Activated CD4-positive, alpha-beta T cell treated with anti-CD3 and anti-CD28 coated beads for 48 hours (primary cell): ENCODE measurements around the gene OR56A5.
"Not testable (repeated sequence)": the region's sequence is repeated elsewhere in the genome, so short reads cannot be mapped to it uniquely, and the experiment has no call there.

Source experiments
- DNase-seq: peaks from one replicate; pipeline ENCODE4 v3.0.0-alpha.2; 2020

OR56A5 gene, protein sequence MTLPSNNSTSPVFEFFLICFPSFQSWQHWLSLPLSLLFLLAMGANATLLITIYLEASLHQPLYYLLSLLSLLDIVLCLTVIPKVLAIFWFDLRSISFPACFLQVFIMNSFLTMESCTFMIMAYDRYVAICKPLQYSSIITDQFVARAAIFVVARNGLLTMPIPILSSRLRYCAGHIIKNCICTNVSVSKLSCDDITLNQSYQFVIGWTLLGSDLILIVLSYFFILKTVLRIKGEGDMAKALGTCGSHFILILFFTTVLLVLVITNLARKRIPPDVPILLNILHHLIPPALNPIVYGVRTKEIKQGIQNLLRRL

DNA sequence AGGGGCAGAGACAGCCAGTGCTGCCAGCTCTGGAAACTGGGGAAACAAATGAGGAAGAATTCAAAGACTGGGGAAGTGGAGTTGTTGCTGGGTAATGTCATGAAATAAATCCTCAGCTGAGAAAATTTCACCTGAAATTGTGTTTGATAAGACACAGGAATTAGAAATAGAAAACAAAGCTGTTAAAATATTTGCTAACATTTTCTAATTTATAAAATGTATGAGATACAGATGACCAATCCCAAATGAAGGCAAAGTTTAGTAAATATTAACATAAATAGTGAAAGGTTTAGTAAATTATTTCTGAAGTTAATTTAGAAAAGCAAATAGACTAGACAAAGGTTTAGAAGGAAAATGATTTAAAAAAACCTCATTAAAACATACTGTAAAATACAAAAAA lies at the start of gene OR56A5:
Gene OR56A5 (minus strand): TSS at position 101 of the 400 bp plus-strand sequence. CDS start 0 bp downstream, at position 101.
- DNase-seq, result no peak

DNA sequence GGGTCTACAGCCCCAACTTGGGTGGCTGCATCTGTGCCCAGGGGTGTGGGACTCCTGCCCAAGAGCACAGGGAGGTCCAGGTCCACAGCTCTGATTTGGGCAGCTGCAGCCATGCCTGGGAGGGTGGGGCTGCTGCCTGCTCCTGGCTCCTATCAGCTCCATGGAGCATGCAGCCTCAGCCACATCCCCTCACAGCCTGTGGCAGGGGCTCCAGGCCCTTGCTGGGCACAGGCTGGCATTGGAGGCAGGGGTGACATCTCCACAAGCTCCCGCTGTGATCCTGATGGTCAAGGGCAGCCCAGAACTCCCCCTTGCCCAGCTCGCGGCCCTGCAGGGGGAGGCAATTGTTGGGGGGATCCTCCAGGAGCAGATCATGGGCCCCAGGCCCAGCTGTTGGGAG lies 44.7 kb upstream of the OR56A5 start:
- no peak for DNase-seq

DNA sequence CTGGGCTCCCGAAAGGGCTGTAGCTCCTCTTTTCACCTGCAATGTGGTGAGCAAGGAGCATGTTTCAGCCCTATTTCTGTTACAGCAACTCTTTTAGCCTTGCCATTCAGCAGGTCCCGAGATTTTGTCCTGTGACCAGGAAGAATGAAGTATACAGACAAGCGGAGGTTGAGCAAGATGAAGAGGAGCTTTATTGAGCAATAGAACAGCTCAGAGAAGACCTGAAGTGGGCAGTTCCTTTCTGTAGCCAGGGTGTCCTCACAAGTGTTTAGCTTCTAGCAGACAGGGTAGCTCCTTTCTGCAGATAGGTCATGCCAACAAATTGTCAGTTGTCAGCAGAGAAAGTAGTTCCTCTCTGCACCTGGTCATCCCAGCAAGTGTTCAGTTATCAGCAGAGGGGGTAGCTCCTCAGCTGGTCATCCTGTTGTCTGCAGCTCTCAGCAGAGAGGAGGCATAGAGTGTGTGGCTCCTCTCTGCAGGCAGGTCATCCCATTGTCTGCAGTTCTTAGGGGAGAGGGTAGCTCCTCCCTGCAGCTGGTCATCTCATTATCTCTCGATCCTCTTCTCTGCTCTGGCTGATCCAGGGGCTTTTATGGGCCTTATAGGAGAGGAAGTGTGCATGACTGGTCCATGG lies 43.9 kb upstream of the OR56A5 start:
- DNase-seq, result no peak

DNA sequence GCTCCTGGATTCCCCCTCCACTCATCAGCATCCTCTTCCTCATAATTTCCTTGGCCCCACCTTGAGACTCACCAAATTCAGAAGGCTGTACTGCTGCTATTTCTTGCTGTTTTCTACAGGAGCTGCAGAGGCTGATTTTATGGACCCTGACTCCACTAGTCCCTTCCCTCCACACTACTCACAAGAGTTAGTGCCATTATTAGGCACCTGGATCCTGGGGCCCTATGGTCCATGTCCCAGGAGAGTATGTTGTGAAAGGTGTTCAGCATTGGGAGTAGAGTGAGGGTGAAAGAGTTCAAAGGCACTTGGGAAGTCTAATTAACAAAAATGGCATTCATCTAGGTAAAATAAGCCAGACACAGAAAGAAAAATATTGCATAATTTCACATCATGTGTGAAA lies 38.6 kb upstream of the OR56A5 start, which contains the start of gene OR56A4:
Gene OR56A4 (minus strand): TSS at position 101 of the 400 bp plus-strand sequence. CDS start 3,954 bp downstream, outside the sequence.
- DNase-seq, result no peak

DNA sequence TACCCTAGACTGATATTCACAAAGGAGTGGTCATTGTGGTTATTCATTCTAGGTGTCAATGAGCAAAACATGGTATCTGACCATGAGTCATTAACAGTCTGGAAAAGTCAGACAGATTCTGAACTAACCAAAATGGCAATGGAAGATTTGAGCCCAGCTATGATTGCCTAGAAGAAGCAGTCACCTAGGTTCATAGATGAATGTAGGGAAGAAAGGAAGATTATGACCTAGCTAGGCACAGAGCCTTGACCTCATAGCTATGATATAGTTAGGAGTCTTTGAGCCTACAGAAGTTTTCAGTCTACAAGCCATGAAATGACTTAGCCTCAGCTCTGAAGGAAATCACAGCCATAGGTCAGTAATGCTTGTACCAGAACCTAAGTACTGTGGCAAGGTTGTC lies 38.1 kb upstream of the OR56A5 start:
- DNase-seq, result no peak

DNA sequence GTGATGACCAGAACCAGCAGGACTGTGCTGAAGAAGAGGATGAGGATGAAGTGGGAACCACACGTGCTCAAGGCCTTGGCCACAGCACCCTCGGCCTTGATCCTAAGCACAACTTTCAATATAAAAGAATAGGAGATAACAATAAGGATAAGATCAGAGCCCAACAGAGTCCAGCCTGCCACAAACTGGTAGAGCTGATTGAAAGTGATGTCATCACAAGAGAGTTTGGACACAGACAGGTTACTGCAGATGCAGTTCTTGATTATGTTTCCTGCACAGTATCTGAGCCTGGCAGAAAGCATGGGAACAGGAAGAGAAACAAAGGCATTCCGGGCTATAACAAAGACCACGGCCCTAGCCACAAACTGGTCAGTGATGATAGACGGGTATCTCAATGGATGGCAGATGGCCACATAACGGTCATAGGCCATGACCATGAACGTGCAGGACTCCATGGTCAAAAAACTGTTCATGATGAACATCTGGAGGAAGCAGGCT lies 34.0 kb upstream of the OR56A5 start:
- DNase-seq, result no peak

DNA sequence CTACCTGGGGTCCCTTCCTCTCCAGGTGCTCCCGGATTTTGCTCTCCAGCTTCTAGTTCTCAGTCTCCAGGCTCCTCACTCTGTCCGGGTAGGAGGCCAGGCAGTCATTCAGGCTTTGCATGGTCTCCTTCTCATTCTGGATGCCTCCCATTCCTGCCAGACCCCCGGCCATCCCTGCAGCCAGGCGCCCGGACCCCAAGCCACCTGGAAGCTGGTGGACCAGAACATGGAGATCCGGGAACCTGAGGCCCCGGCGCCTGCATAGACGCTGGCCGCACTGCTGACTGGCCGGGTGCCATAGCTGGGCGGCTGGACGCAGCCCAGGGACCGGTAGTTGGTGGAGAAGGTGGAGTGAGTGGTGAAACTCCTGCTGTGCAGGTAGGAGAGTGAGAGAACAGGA lies 26.5 kb upstream of the OR56A5 start:
- DNase-seq, result no peak

DNA sequence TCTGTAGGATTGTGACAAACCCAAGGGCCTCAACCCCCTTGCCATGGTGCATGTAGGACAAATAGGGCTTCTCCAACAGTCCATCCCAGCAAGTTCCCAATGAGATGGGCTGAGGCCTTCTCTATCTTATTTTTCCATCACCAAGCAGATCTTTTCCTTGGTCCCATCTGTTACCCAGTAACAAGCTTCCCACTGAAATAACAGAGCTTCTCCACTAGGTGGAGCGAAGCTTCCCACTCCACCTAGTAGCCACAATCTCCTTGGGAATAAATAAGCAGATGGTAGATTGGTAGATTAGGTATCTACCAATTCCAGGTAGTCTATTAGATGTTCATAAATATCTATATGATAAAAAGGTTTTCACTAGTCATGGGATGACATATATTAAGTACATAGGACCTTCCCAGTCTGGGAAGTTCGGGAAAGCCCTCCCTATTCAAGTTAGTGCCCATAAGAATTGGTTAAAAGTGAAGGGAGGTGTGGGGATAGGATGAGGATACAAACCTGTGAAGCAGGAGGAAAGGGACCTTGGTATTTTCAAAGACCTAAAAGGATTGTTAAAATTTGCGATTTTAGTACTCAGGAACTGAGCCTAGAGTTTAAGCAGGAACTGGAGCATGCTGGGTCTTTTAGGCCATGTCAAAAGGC lies 24.4 kb upstream of the OR56A5 start:
- DNase-seq, result no peak

DNA sequence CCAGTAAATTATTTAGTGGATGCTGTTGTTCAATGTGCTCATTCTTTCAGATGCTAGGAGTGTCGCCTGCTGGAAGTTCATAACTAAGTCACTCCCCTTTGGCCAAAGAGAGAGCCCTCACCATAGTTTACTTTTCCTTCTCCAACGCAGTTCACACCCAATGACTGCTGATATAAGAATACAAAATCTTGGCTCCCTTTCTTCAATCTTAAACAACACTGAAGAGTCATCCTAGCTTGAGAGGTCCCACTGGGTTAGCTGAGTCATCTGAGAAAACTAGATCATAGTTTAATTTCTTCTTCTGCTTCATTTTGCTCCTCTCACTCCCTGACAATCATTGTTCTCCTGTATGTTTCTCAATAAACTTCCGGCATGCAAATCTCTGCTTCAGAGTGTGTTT lies 23.9 kb upstream of the OR56A5 start:
- DNase-seq, result no peak

DNA sequence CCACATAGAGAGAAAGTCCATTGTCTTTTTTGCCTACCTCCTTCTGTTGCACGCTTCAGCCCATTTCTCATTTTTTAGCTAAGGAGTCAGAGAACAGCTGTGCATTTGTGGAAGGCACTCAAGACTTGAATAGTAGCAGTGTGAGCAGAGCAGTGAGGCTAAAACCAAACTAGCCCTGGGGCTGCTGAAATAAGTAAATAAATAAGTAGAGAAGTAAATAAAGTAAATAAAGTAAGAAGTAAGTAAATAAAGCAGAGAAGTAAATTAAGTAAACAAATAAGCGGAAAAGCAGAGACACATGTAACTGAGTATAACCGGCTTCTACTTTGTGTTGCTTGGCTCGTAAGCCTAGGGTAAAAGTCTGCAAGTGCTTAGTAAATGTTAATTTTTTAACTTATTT lies 20.9 kb upstream of the OR56A5 start:
- no peak for DNase-seq

DNA sequence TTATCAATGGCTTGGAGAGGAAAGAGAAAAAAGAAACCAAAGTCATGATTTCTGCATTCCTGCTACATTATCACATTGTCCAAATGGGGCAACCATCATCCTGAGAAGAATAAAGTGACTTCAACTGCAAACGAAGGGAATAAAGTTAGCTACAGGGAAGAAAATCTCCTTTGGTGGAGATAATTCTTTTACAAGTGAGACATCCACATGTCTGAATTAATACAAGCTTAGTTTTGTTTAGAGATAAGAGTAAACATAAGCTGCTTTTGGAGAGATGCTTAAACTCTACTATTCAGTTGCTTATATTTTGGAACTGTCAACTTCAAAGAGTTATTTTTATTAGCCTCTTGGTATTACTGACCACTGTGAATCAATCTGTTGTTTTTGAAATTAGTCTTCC lies 18.6 kb upstream of the OR56A5 start, which contains the start of gene OR52L1:
Gene OR52L1 (minus strand): TSS at position 101 of the 400 bp plus-strand sequence. CDS start 55 bp downstream, at position 46.
- DNase-seq, result no peak

DNA sequence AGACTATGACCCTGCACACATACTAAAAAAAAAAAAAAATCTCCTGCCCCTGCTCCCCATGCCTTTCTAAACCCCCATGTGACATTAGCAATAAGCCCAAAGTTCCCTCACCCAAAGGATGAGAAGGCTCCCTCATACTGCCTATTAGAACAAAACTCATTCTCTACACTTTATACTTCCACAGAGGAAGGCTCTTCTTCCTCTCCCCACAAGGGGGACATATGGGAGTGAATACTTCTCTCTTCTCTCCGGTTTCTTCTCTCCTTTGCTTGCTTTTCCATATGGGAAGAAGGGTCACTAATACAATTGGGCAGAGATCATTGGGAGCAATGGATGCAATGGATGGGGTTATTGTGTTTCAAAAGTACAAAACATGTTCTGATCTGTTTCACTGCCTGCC lies 15.1 kb upstream of the OR56A5 start:
- no peak for DNase-seq

DNA sequence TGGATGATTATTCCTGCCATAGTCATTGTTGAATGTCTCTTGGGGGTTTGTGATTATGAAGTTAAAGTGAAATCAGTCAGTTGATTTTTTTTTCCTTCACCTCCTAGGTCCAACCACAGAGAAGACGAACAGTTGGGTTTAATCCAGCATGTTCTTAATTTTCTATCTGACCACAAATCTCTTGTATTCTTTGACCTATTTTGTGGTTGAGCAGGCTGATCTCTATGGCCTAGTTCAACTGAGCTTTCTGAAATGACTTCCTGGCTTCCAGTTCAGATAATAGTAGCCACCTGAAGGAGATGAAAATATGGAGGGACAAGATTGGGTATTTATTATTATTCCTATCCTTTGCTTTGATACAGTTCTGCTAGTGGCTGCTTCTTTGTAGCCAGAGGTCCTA lies 5.2 kb upstream of the OR56A5 start:
- no peak for DNase-seq

DNA sequence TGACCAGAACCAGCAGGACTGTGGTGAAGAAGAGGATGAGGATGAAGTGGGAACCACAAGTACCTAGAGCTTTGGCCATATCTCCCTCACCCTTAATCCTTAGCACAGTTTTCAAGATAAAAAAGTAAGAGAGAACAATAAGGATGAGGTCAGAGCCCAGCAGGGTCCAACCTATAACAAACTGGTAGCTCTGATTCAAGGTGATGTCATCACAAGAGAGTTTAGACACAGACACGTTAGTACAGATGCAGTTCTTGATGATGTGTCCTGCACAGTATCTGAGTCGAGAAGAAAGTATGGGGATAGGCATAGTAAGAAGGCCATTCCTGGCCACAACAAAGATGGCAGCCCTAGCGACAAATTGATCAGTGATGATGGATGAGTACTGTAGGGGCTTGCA lies 586 bp downstream of the OR56A5 start:
- DNase-seq, result no peak

DNA sequence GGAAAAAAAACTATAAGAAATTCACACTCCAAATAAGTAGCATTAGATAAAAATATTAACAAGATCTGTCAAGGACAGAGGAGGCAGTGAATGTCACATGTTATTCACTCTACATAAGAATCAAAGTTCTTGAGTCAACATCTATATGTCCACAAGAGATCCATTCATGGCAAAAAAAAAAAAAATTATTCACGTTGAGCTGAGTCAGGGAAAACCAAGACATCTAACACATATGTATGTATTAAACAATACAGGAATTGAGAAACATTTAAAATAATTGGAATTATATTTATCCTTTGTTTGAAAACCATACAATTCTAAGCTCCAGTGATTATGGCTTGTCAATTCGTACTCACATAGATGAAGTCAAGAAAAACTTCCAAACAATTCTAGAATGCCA lies 1.3 kb downstream of the OR56A5 start:
- no peak for DNase-seq

DNA sequence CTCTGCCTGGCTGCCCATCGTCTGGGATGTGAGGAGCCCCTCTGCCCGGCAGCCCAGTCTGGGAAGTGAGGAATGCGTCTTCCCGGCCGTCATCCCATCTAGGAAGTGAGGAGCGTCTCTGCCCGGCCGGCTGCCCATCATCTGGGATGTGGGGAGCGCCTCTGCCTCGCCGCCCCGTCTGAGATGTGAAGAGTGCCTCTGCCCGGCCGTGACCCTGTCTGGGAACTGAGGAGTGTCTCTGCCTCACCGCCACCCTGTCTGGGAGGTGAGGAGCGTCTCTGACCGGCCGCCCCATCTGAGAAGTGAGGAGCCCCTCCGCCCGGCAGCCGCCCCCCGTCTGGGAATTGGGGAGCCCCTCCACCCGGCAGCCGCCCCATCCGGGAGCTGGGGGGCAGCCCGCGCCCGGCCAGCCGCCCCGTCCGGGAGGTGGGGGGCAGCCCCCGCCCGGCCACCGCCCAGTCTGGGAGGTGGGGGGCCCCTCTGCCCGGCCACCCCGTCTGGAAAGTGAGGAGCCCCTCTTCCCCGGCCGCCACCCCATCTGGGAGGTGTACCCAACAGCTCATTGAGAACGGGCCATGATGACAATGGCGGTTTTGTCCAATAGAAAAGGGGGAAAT lies 7.5 kb downstream of the OR56A5 start:
- DNase-seq, result not testable (repeated sequence)

DNA sequence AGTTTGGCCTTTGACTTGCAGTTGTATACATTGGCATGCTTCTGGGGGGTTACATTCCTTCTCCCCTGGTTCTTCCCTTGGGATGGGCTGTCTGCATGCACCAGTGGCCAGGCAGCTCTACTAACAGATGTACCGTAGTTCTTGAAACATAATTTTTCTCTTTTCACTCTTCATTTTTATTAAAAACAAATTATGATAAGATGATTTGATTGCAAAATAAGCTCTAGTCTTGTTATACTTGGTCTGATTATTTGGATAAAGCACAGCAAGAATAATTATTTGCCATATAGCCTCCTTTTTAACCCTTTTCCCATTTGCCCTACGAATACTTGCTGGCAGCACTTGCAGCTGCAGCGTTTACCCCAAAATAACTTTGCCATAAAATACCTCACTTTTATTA lies 12.7 kb downstream of the OR56A5 start:
- DNase-seq, result no peak

DNA sequence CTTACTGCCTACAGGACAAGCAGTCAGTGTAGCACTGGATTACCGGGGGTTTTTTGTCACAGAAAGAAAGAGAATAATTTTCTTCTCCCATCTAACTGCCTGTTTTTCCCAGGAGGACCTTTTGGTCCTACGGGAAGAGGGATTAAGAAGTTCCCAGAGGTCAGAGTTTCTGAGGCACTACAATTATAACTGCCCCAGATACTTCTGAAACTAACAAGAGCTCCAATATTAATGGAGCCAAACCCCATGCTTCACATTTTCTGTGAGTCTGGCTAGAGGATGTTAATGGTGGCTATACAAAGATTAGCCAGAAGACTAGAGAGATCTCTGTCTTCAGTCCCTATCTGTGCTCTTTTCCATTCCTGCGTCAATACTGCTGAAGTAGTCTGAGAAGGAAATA lies 26.3 kb downstream of the OR56A5 start, which contains the start of gene OR56A3:
Gene OR56A3 (plus strand): TSS at position 301 of the 400 bp plus-strand sequence. CDS start 5,096 bp downstream, outside the sequence.
- no peak for DNase-seq

DNA sequence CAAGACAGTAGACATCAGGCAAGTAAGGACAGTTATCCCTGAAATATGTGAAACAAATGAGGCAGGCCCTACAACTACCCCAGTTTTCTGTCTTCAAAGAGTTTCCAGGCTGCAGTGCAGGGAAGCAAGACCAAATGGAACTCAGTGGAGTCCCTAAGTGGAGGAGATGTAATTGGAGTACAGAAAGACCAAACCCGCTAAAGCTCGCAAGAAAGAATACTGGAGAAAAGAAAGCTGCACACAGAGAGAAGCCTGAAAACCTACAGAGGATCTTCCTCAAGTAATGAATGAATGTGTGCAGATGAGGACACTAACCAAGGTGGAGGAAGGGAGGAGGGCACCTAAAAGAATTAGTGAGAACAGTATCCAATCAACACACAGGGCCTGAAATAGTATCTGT lies 27.5 kb downstream of the OR56A5 start:
- no peak for DNase-seq

DNA sequence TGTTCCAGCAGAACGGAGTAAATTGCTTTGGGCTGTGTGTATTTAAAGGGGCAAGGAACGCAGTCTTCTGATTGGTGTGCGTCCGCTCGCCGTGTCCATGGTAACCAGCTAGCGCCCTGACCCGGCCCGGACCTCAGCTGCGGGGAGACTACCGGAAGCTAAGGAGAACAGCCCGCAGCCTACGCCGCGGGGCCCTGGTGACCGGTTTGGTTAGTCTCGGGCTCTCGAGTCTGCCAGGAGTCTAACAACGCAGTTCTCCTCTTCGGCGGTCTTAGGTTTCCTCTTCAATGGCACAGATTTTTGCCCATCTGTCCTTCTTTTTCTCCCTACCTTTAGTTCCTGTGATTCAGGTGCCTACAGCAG lies 29.7 kb downstream of the OR56A5 start:
- no peak for DNase-seq

DNA sequence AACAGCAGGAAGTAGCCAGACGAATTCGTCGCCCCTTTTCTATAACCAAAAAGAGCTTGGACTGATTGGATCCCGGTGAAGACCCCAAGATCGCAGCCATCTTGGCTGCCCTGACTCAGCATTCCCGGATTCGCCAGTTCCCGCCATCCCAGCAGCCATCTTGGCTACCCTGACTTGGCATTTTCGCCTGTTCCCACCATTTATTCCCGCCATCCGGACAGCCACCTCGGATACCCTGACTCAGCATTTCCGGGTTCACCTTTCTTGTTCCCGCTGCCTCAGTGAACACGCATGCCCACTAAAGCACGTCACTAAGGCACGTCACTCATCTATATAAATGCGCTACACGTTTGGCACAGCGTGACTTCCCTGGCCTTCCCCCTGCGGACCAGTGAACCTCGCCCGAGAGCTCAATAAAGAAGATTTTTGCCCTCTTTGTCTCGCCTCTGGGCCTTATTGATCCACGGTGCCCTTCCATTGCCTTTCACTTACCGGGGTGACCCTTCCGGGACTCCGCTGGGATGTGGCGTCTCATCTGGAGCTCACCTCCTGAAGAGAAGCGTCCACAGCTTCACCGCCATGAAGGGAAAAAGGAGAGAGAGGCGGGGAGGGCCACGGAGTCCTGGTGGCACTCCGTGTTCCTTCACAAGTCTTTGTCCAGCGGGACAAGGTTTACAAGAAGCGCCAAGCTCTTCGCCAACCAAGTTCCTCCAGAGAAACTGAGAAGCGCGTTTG lies 30.3 kb downstream of the OR56A5 start:
- no peak for DNase-seq

DNA sequence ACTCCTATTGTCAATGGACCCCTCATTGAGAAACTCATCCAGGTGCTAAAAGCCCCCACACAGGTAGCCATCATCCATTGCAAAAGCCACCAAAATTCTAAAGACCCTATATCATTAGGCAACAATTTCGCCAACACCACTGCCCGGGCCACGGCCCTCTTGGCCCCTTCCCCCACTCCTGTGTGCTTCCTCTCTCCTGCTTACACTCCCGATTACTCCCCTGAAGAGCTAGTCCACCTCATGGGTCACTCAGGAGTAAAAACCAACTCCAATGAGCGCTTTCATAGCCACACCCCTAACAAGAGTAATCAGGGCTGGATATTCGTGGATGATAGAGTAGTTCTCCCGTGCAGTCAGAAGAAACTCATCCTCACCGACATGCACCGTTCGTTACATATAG lies 35.2 kb downstream of the OR56A5 start:
- DNase-seq, result no peak

DNA sequence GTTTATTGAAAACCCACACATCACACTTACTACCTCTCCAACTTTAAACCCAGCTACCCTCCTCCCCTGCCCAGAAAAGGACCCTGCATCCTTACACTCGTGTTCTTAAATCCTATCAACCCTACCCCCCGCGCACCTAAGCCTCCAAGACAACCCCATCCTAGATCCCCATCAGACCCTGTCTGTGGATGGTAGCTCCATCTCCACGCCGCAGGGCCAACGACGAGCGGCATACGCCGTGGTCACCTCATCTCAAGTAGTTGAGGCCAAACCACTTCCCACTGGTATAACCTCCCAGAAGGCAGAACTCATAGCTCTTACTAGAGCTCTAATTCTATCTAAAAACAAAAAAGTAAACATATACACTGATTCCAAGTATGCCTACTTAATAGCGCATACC lies 35.6 kb downstream of the OR56A5 start:
- DNase-seq, result no peak
